ENCODE results near the gene CDK5RAP3.

DNA sequence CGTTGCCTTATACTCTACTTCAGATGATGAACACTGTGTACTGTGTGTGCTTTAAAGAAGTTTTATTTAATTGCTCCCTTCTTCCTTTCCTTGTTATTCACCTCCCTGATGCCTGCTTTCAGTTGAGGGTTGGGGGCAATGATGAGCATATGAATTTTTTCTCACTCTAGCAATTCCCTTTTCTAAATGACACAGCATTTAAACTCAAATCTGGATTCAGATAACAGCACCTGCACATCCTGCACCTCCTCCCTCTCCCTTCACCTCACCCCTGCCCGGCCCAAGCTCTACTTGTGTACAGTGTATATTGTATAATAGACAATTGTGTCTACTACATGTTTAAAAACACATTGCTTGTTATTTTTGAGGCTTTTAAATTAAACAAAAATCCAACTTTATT lies 42.5 kb upstream of the CDK5RAP3 start:
- TF ChIP-seq, protein P1, sequence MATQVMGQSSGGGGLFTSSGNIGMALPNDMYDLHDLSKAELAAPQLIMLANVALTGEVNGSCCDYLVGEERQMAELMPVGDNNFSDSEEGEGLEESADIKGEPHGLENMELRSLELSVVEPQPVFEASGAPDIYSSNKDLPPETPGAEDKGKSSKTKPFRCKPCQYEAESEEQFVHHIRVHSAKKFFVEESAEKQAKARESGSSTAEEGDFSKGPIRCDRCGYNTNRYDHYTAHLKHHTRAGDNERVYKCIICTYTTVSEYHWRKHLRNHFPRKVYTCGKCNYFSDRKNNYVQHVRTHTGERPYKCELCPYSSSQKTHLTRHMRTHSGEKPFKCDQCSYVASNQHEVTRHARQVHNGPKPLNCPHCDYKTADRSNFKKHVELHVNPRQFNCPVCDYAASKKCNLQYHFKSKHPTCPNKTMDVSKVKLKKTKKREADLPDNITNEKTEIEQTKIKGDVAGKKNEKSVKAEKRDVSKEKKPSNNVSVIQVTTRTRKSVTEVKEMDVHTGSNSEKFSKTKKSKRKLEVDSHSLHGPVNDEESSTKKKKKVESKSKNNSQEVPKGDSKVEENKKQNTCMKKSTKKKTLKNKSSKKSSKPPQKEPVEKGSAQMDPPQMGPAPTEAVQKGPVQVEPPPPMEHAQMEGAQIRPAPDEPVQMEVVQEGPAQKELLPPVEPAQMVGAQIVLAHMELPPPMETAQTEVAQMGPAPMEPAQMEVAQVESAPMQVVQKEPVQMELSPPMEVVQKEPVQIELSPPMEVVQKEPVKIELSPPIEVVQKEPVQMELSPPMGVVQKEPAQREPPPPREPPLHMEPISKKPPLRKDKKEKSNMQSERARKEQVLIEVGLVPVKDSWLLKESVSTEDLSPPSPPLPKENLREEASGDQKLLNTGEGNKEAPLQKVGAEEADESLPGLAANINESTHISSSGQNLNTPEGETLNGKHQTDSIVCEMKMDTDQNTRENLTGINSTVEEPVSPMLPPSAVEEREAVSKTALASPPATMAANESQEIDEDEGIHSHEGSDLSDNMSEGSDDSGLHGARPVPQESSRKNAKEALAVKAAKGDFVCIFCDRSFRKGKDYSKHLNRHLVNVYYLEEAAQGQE (IDR thresholded peaks at IDR 0.05; ENCODE audit: insufficient read depth in 1 of 2, low read depth in 2 of 2, low read length in 2 of 2): no peak
- no peak for TF ChIP-seq POLR2AphosphoS5 (IDR thresholded peaks at IDR 0.05; ENCODE audit: low read depth, low read length)
